ENCODE results near the gene DHRS7C.

- TF ChIP-seq, protein P1, sequence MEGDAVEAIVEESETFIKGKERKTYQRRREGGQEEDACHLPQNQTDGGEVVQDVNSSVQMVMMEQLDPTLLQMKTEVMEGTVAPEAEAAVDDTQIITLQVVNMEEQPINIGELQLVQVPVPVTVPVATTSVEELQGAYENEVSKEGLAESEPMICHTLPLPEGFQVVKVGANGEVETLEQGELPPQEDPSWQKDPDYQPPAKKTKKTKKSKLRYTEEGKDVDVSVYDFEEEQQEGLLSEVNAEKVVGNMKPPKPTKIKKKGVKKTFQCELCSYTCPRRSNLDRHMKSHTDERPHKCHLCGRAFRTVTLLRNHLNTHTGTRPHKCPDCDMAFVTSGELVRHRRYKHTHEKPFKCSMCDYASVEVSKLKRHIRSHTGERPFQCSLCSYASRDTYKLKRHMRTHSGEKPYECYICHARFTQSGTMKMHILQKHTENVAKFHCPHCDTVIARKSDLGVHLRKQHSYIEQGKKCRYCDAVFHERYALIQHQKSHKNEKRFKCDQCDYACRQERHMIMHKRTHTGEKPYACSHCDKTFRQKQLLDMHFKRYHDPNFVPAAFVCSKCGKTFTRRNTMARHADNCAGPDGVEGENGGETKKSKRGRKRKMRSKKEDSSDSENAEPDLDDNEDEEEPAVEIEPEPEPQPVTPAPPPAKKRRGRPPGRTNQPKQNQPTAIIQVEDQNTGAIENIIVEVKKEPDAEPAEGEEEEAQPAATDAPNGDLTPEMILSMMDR (IDR thresholded peaks at IDR 0.05; ENCODE audit: borderline replicate concordance, extremely low read depth, low read length, poor library complexity, severe bottlenecking), result no peak
- TF ChIP-seq EZH2 (IDR thresholded peaks at IDR 0.05; ENCODE audit: borderline replicate concordance, low read depth, low read length, severe bottlenecking), result no peak
These were observed 65.8 kb downstream of the DHRS7C start for GRCh38 chr17:9725575-9725974.
